Spleen (tissue), 7 donors: ENCODE measurements around the gene PLS1.

Experiments used
- CTCF ChIP-seq, 11 experiments: fragments of 200-600 bp in 7 of 11; fragments of 450-650 bp in 4 of 11; sonication (generic) in 4 of 11; IDR thresholded peaks in 8 of 11; conservative IDR thresholded peaks in 3 of 11; 1 replicate in 7 of 11; 2 replicates in 4 of 11; pipeline versions ENCODE4 v1.4.0 to v1.8.0; 2016 to 2021; ENCODE audit warnings: antibody characterized with exemption in 11 of 11, inconsistent platforms in 4 of 11, mild to moderate bottlenecking in 1 of 11
- POLR2A ChIP-seq, 3 donors: fragments of 450-650 bp; IDR thresholded peaks; one replicate each; pipeline ENCODE4 v1.5.1; 2017; ENCODE audit warnings: antibody characterized with exemption in 3 of 3, mild to moderate bottlenecking in 1 of 3
- donor health status: DM: no; HTN: no; CAD: no; lungs with moderate emphysema.
- donor health status: DM: no; HTN: no; CAD: no.
- donor health status: DM: no; HTN: no; CAD: no.

GRCh38 chr3:142657033-142657432 is 60.8 kb downstream of the PLS1 start:
- TF ChIP-seq CTCF (IDR thresholded peaks at IDR 0.05 in 8 of 11, conservative IDR thresholded peaks at IDR 0.05 in 3 of 11) (no peak), POLR2A (IDR thresholded peaks at IDR 0.05) (no peak)
